ENCODE results near the gene ARG2. TPM values are rescaled to one million over a fixed set of nuclear protein-coding genes. Genes with fewer than 3 reads are reported as not detected.

Gene ARG2
- total RNA-seq, 1 experiment from 2014 or later = 35.2 TPM

- H3K4me1 Mint-ChIP-seq = peaks cover 1% of the 10 kb centered on the region in 2 experiments
- H3K27me3 ChIP-seq (ENCODE audit: insufficient read depth, low read length) = no peaks in the 10 kb centered on the region
- no peak for DNase-seq
- no peak overlapping the region for H3K4me2 ChIP-seq (ENCODE audit: insufficient read depth, insufficient read length, low read length)
- H3K23ac ChIP-seq (ENCODE audit: insufficient read length, low read depth, low read length) = no peak overlapping the region
- no peak overlapping the region for H2AK5ac ChIP-seq (ENCODE audit: insufficient read length, low read length)
- H3K4ac ChIP-seq (ENCODE audit: low read depth, low read length) = no peak overlapping the region
- H3K18ac ChIP-seq (ENCODE audit: insufficient read length, low read depth, low read length) = no peak overlapping the region
- no peaks in the 10 kb centered on the region for H4K20me1 ChIP-seq (ENCODE audit: control insufficient read depth, insufficient read depth, insufficient read length)
- H3T11ph ChIP-seq (ENCODE audit: low read length) = no peak overlapping the region
- H2BK5ac ChIP-seq (ENCODE audit: insufficient read length, low read length) = no peak overlapping the region
- no peak overlapping the region for H3K4me3 Mint-ChIP-seq
- H3K79me2 ChIP-seq (ENCODE audit: insufficient read depth, low read length) = peaks cover 3% of the 10 kb centered on the region; the same call in 1 of the 2 replicates
- H2BK12ac ChIP-seq (ENCODE audit: insufficient read length, low read depth, low read length) = no peak overlapping the region
- H4K8ac ChIP-seq (replicated peaks; ENCODE audit: insufficient read length, low read depth, low read length) = no peak overlapping the region
- no peak overlapping the region for H4K91ac ChIP-seq (ENCODE audit: insufficient read length, low read depth, low read length)
- H2BK15ac ChIP-seq (ENCODE audit: low read depth, low read length) = no peak overlapping the region
- no peaks in the 10 kb centered on the region for H3K9me3 Mint-ChIP-seq
- no peak overlapping the region for H2BK120ac ChIP-seq (ENCODE audit: low read depth, low read length, poor library complexity, severe bottlenecking)
- no peaks in the 10 kb centered on the region for H3K4me1 ChIP-seq (ENCODE audit: insufficient read depth, low read length)
- H3K36me3 Mint-ChIP-seq (ENCODE audit: insufficient read depth in 1 of 3, low read depth in 3 of 3) = peaks cover under 1 to 15% (median 7%) of the 10 kb centered on the region in 3 experiments; a peak in 6 of 7 replicates
- no peak overlapping the region for H3K27ac Mint-ChIP-seq
- no peak overlapping the region for H3K14ac ChIP-seq (ENCODE audit: insufficient read depth, low read length)
- no CpG with 5 or more reads among the region's 4 CpGs for WGBS (ENCODE audit: extremely low coverage, insufficient read length, low lambda C conversion rate)
- no peak for TF ChIP-seq CTCF (conservative IDR thresholded peaks at IDR 0.05)
- H3K9ac ChIP-seq (ENCODE audit: extremely low read depth, insufficient read length, low read length) = no peak overlapping the region
- no peak overlapping the region for H3K27ac ChIP-seq (ENCODE audit: insufficient read length, low read depth, low read length)
- no peaks in the 10 kb centered on the region for H3K9me3 ChIP-seq (ENCODE audit: control insufficient read depth, low read depth, low read length)
- no peaks in the 10 kb centered on the region for H3K79me1 ChIP-seq (ENCODE audit: insufficient read depth, low read depth, low read length, poor library complexity, severe bottlenecking)
- no peak overlapping the region for H3K56ac ChIP-seq (ENCODE audit: insufficient read length, low read depth, low read length)
- H3K27me3 Mint-ChIP-seq (ENCODE audit: low read depth) = no peaks in the 10 kb centered on the region
- H4K5ac ChIP-seq (ENCODE audit: insufficient read length, low read depth, low read length) = no peak overlapping the region
- H2AFZ ChIP-seq (ENCODE audit: low read length) = no peak overlapping the region
- no peaks in the 10 kb centered on the region for H3K23me2 ChIP-seq (ENCODE audit: insufficient read length, low read depth, low read length, poor library complexity, severe bottlenecking)
- H2BK20ac ChIP-seq (ENCODE audit: low read depth, low read length, poor library complexity, severe bottlenecking) = no peak overlapping the region
These were observed 43.9 kb downstream of the ARG2 start for GRCh38 chr14:67663633-67664032.
